ENCODE measurements around the gene GNA15.

Gene GNA15

GRCh38 chr19:3129112-3129511 lies 6.7 kb upstream of the GNA15 start:
- DNase-seq: no peak

GRCh38 chr19:3131168-3131567 lies 4.7 kb upstream of the GNA15 start:
- no peak overlapping the region for H2AFZ ChIP-seq (ENCODE audit: low read length)
- H3K9me2 ChIP-seq (replicated peaks; ENCODE audit: insufficient read depth, low read length): no peaks in the 10 kb centered on the region
- no peaks in the 10 kb centered on the region for H4K20me1 ChIP-seq (ENCODE audit: insufficient read depth, low read length)
- no peak overlapping the region for H3K27ac ChIP-seq (ENCODE audit: low read length)
- no peaks in the 10 kb centered on the region for H3K4me1 ChIP-seq (ENCODE audit: low read length)
- H3K9ac ChIP-seq (ENCODE audit: low read length): no peak overlapping the region
- no peaks in the 10 kb centered on the region for H3K79me2 ChIP-seq (ENCODE audit: low read length)
- no peak for TF ChIP-seq CTCF (IDR thresholded peaks at IDR 0.05; ENCODE audit: low read length)
- TF ChIP-seq EZH2phosphoT487 (IDR thresholded peaks at IDR 0.05; ENCODE audit: low read length): no peak
- H3K9me3 ChIP-seq (replicated peaks; ENCODE audit: insufficient read depth, low read length): no peaks in the 10 kb centered on the region
- H3F3A ChIP-seq (ENCODE audit: insufficient read depth, low read length): no peaks in the 10 kb centered on the region
- no peak overlapping the region for H3K4me2 ChIP-seq (ENCODE audit: low read depth, low read length)
- no peak overlapping the region for H3K4me3 ChIP-seq (ENCODE audit: low read length)
- no peak for DNase-seq
- H3K27me3 ChIP-seq (replicated peaks; ENCODE audit: insufficient read depth, low read length): peaks cover 90% of the 10 kb centered on the region
- no peaks in the 10 kb centered on the region for H3K36me3 ChIP-seq (replicated peaks; ENCODE audit: insufficient read depth, low read length)

More at GRCh38 chr19:3129112-3129511, 6.7 kb upstream of the GNA15 start:
- no peaks in the 10 kb centered on the region for H3K9me3 ChIP-seq (replicated peaks; ENCODE audit: insufficient read depth, low read length)
- H3K9ac ChIP-seq (ENCODE audit: low read length): no peak overlapping the region
- no peaks in the 10 kb centered on the region for H3K9me2 ChIP-seq (replicated peaks; ENCODE audit: insufficient read depth, low read length)
- H3K27me3 ChIP-seq (replicated peaks; ENCODE audit: insufficient read depth, low read length): peaks cover 86% of the 10 kb centered on the region
- H3K4me1 ChIP-seq (ENCODE audit: low read length): no peaks in the 10 kb centered on the region
- TF ChIP-seq CTCF (IDR thresholded peaks at IDR 0.05; ENCODE audit: low read length) (peak; percentile 45), EZH2 (optimal IDR thresholded peaks at IDR 0.05; ENCODE audit: low read depth, low read length) (no peak)
- H3K79me2 ChIP-seq (ENCODE audit: low read length): no peaks in the 10 kb centered on the region
- no peak overlapping the region for H2AFZ ChIP-seq (ENCODE audit: low read length)
- H3K4me3 ChIP-seq (ENCODE audit: low read length): no peak overlapping the region
- no peak overlapping the region for H3K4me2 ChIP-seq (ENCODE audit: low read depth, low read length)
- no peaks in the 10 kb centered on the region for H3K36me3 ChIP-seq (replicated peaks; ENCODE audit: insufficient read depth, low read length)
- H4K20me1 ChIP-seq (ENCODE audit: insufficient read depth, low read length): no peaks in the 10 kb centered on the region
- H3K27ac ChIP-seq (ENCODE audit: low read length): no peak overlapping the region
- no peaks in the 10 kb centered on the region for H3F3A ChIP-seq (ENCODE audit: insufficient read depth, low read length)

GRCh38 chr19:3132971-3133792 lies 2.7 kb upstream of the GNA15 start:
- H3F3A ChIP-seq (ENCODE audit: insufficient read depth, low read length): no peaks in the 10 kb centered on the region
- no peak overlapping the region for H3K9ac ChIP-seq (ENCODE audit: low read length)
- TF ChIP-seq EZH2 (optimal IDR thresholded peaks at IDR 0.05; ENCODE audit: low read depth, low read length) (no peak), EZH2phosphoT487 (IDR thresholded peaks at IDR 0.05; ENCODE audit: low read length) (no peak), CTCF (IDR thresholded peaks at IDR 0.05; ENCODE audit: low read length) (no peak)
- H3K36me3 ChIP-seq (replicated peaks; ENCODE audit: insufficient read depth, low read length): no peaks in the 10 kb centered on the region
- no peaks in the 10 kb centered on the region for H3K79me2 ChIP-seq (ENCODE audit: low read length)
- DNase-seq: no peak
- no peak overlapping the region for H2AFZ ChIP-seq (ENCODE audit: low read length)
- H3K4me2 ChIP-seq (ENCODE audit: low read depth, low read length): no peak overlapping the region
- no peaks in the 10 kb centered on the region for H3K9me2 ChIP-seq (replicated peaks; ENCODE audit: insufficient read depth, low read length)
- H3K4me3 ChIP-seq (ENCODE audit: low read length): no peak overlapping the region
- H3K4me1 ChIP-seq (ENCODE audit: low read length): no peaks in the 10 kb centered on the region
- no peak overlapping the region for H3K27ac ChIP-seq (ENCODE audit: low read length)
- H3K9me3 ChIP-seq (replicated peaks; ENCODE audit: insufficient read depth, low read length): no peaks in the 10 kb centered on the region
- no peaks in the 10 kb centered on the region for H4K20me1 ChIP-seq (ENCODE audit: insufficient read depth, low read length)
- peaks cover 88% of the 10 kb centered on the region for H3K27me3 ChIP-seq (replicated peaks; ENCODE audit: insufficient read depth, low read length)
